GM23338 (cell line): Measurements from ENCODE around the gene UGT1A4.

ENCODE experiments used
- CREB1 ChIP-seq: fragments of 250-450 bp; sonication (Bioruptor Pico); IDR thresholded peaks from 2 replicates; pipeline ENCODE4 v1.5.0; 2020; ENCODE audit warnings: low read depth, mild to moderate bottlenecking, moderate library complexity
- CTCF ChIP-seq, 2 experiments: fragments of 200-600 bp in 1 of 2; sonication (generic) in 1 of 2; conservative IDR thresholded peaks; 2 replicates each; pipeline versions ENCODE4 v1.5.1 to v1.6.1; 2016 to 2017; ENCODE audit warnings: antibody characterized with exemption in 2 of 2, low read depth in 2 of 2, mild to moderate bottlenecking in 2 of 2, moderate library complexity in 1 of 2
- EZH2 ChIP-seq: fragments of 200-600 bp; sonication (generic); IDR thresholded peaks from one replicate; pipeline ENCODE4 v1.8.0; 2017; ENCODE audit warnings: antibody characterized with exemption, mild to moderate bottlenecking, low read depth; ENCODE audit not compliant: unreplicated experiment
- EZH2phosphoT487 ChIP-seq: fragments of 200-600 bp; sonication (generic); IDR thresholded peaks from one replicate; pipeline ENCODE4 v1.8.1; 2018; ENCODE audit warnings: antibody characterized with exemption; ENCODE audit not compliant: unreplicated experiment
- JUNB ChIP-seq: IDR thresholded peaks from one replicate; pipeline ENCODE4 v1.6.1; 2016; ENCODE audit warnings: antibody characterized with exemption; ENCODE audit not compliant: unreplicated experiment
- NANOG ChIP-seq: IDR thresholded peaks from 2 replicates; pipeline ENCODE4 v1.6.1; 2016; ENCODE audit warnings: antibody characterized with exemption, borderline replicate concordance
- POLR2AphosphoS5 ChIP-seq: IDR thresholded peaks from 2 replicates; pipeline ENCODE4 v1.6.1; 2016; ENCODE audit warnings: antibody characterized with exemption, low read depth
- REST ChIP-seq: IDR thresholded peaks from one replicate; pipeline ENCODE4 v1.6.1; 2018; ENCODE audit warnings: antibody characterized with exemption; ENCODE audit not compliant: unreplicated experiment
- STAT1 ChIP-seq: IDR thresholded peaks from one replicate; pipeline ENCODE4 v1.6.1; 2016; ENCODE audit warnings: antibody characterized with exemption; ENCODE audit not compliant: unreplicated experiment
- ZNF114 ChIP-seq: fragments of 250-450 bp; sonication (Bioruptor Pico); IDR thresholded peaks from 2 replicates; pipeline ENCODE4 v1.5.0; 2020; ENCODE audit warnings: mild to moderate bottlenecking, moderate library complexity
- ZNF331 ChIP-seq: fragments of 250-450 bp; sonication (Bioruptor Pico); IDR thresholded peaks from 2 replicates; pipeline ENCODE4 v1.5.0; 2020; ENCODE audit warnings: low read depth, mild to moderate bottlenecking, moderate library complexity
- ZNF462 ChIP-seq: fragments of 250-450 bp; sonication (Bioruptor Pico); IDR thresholded peaks from 2 replicates; pipeline ENCODE4 v1.5.0; 2020; ENCODE audit warnings: mild to moderate bottlenecking, moderate library complexity
- TF ChIP-seq, protein P1 (sequence below): IDR thresholded peaks from 2 replicates; pipeline ENCODE4 v1.6.1; 2016; ENCODE audit warnings: antibody characterized with exemption

GRCh38 chr2:233768076-233768475 lies 49.5 kb downstream of the UGT1A4 start:
- TF ChIP-seq CTCF (conservative IDR thresholded peaks at IDR 0.05; ENCODE audit: low read depth in 2 of 2) (no peak), CREB1 (no peak), ZNF462 (CRISPR knock-in tag) (no peak), REST (no peak), NANOG (no peak), JUNB (no peak), EZH2phosphoT487 (no peak), EZH2 (no peak), POLR2AphosphoS5 (no peak), ZNF114 (CRISPR knock-in tag) (no peak), ZNF331 (no peak), STAT1 (no peak)
- TF ChIP-seq, protein P1, sequence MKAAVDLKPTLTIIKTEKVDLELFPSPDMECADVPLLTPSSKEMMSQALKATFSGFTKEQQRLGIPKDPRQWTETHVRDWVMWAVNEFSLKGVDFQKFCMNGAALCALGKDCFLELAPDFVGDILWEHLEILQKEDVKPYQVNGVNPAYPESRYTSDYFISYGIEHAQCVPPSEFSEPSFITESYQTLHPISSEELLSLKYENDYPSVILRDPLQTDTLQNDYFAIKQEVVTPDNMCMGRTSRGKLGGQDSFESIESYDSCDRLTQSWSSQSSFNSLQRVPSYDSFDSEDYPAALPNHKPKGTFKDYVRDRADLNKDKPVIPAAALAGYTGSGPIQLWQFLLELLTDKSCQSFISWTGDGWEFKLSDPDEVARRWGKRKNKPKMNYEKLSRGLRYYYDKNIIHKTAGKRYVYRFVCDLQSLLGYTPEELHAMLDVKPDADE = no peak
